ENCODE results near the gene SPESP1. TPM values are rescaled to one million over a fixed set of nuclear protein-coding genes. Genes with fewer than 3 reads are reported as not detected.
"Not testable (repeated sequence)": the region's sequence is repeated elsewhere in the genome, so short reads cannot be mapped to it uniquely, and the experiment has no call there.

SPESP1 gene
- total RNA-seq, 4 donors from 2014 or later: 2.7 to 10.1 (median 5.1) TPM

- Histone ChIP-seq H3K36me3 (no peaks in the 10 kb centered on the region), H3K27me3 (no peaks in the 10 kb centered on the region), H3K27ac (no peak overlapping the region), H3K4me3 (replicated peaks in 1 of 3) (no peak overlapping the region), H3K4me1 (no peaks in the 10 kb centered on the region), H3K9me3 (no peaks in the 10 kb centered on the region)
- no peak for DNase-seq
- TF ChIP-seq, protein P1, sequence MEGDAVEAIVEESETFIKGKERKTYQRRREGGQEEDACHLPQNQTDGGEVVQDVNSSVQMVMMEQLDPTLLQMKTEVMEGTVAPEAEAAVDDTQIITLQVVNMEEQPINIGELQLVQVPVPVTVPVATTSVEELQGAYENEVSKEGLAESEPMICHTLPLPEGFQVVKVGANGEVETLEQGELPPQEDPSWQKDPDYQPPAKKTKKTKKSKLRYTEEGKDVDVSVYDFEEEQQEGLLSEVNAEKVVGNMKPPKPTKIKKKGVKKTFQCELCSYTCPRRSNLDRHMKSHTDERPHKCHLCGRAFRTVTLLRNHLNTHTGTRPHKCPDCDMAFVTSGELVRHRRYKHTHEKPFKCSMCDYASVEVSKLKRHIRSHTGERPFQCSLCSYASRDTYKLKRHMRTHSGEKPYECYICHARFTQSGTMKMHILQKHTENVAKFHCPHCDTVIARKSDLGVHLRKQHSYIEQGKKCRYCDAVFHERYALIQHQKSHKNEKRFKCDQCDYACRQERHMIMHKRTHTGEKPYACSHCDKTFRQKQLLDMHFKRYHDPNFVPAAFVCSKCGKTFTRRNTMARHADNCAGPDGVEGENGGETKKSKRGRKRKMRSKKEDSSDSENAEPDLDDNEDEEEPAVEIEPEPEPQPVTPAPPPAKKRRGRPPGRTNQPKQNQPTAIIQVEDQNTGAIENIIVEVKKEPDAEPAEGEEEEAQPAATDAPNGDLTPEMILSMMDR (IDR thresholded peaks at IDR 0.05): no peak
- no peak for TF ChIP-seq POLR2A (IDR thresholded peaks at IDR 0.05)
- intact Hi-C loops (cut with DNase I): no loop called here
Observed at GRCh38 chr15:68969298-68969697, 39.0 kb downstream of the SPESP1 start.

DNA sequence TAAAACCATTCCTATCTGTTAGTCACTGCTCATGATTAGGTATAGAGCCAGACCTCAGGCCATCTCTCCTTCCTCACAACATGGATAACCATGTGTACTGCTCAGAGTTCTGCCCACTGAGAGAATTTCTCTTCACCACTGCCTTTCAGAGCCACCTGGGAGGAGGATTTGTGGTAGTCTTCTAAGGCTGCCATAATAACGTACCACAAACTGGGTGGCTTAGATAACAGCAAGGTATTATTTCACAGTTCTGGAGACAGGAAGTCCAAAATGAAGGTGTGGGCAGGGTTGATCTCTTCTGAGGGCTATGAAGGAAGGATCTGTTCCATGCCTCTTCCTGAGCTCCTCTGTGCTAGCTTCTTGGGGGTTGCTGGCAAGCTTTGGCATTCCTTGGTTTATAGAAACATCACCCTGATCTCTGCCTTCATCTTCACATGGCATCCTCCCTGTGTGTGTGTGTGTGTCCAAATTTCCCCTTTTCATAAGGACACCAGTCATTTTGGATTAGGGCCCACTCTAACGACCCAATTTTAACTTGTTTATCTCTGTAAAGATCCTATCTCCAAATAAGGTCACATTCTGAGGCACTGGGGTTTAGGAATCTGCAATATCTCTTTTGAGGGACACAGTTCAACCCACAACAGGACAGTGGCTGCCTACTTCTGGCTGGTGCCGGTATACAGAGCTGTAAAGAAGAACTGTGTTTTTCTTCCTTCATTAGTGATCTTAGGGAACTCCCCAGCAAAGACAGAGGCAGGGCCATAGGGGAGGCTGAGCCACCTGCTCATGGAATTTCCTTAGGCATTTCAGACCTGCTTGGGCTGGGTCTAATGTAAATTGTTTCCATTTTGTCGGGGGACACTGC, 42.1 kb downstream of the SPESP1 start:
- TF ChIP-seq, protein P1 (IDR thresholded peaks at IDR 0.05): no peak
- no peak for TF ChIP-seq POLR2A (IDR thresholded peaks at IDR 0.05)
- no peaks in the 10 kb centered on the region for H3K4me1 ChIP-seq
- no peak for DNase-seq
- no peaks in the 10 kb centered on the region for H3K27me3 ChIP-seq
- H3K27ac ChIP-seq: no peak overlapping the region
- no peaks in the 10 kb centered on the region for H3K9me3 ChIP-seq
- 61 to 75% methylated on average over 4 of the region's 4 CpGs for WGBS, 2 donors
- H3K4me3 ChIP-seq (replicated peaks in 1 of 3): no peak overlapping the region
- intact Hi-C loops (cut with DNase I): no loop called here
- H3K36me3 ChIP-seq: no peaks in the 10 kb centered on the region

- intact Hi-C loops (cut with DNase I): not testable (repeated sequence)
Observed at GRCh38 chr15:68975651-68976160, 45.4 kb downstream of the SPESP1 start.

DNA sequence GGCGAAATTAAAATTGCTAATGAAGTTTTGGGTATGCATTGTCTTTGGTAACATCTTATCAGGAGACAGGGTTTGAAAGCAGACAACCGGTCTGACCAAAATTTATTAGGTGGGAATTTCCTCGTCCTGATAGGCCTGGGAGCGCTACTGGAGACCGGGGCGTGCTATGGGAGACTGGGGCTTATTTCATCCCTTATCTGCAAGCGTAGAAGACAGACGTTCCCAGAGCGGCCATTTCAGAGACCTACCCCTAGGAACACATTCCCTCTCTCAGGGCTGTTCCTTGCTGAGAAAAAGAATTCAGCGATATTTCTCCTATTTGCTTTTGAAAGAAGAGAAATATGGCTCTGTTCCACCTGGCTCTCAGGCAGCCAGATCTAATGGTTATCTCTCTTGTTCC, 47.1 kb downstream of the SPESP1 start:
- WGBS, 2 donors: 91 to 93% methylated on average over 10 of the region's 10 CpGs
- H3K27me3 ChIP-seq; H3K4me3 ChIP-seq (replicated peaks in 1 of 3); H3K9me3 ChIP-seq; DNase-seq; H3K4me1 ChIP-seq; H3K36me3 ChIP-seq; intact Hi-C loops (cut with DNase I); H3K27ac ChIP-seq: not testable (repeated sequence)

More at GRCh38 chr15:68975651-68976160, 45.4 kb downstream of the SPESP1 start:
- not testable (repeated sequence) for H3K27me3 ChIP-seq; H3K9me3 ChIP-seq; H3K4me1 ChIP-seq; H3K36me3 ChIP-seq; H3K4me3 ChIP-seq (replicated peaks in 1 of 3); H3K27ac ChIP-seq; DNase-seq
- WGBS, 2 donors: 98% methylated on average over 16 of the region's 26 CpGs; no CpG with 5 or more reads in 1 of the 2 donors

- Histone ChIP-seq H3K27me3 (no peaks in the 10 kb centered on the region), H3K9me3 (no peaks in the 10 kb centered on the region), H3K27ac (no peak overlapping the region), H3K4me1 (peaks cover 3 to 5% of the 10 kb centered on the region in 2 donors), H3K36me3 (no peaks in the 10 kb centered on the region), H3K4me3 (replicated peaks in 1 of 3) (no peak overlapping the region)
- intact Hi-C loops (cut with DNase I): no loop called here
- no peak for TF ChIP-seq POLR2A (IDR thresholded peaks at IDR 0.05)
- TF ChIP-seq, protein P1 (IDR thresholded peaks at IDR 0.05): no peak
- WGBS, 2 donors: 82 to 84% methylated on average over 3 of the region's 3 CpGs
- DNase-seq: no peak
Observed at GRCh38 chr15:68979006-68979405, 48.7 kb downstream of the SPESP1 start.

GRCh38 chr15:68979816-68980215, 49.5 kb downstream of the SPESP1 start:
- no peak for DNase-seq
- no peak overlapping the region for H3K4me3 ChIP-seq (replicated peaks in 1 of 3)
- no peaks in the 10 kb centered on the region for H3K9me3 ChIP-seq
- 92 to 97% methylated on average over 1 of the region's 1 CpG for WGBS, 2 donors
- TF ChIP-seq POLR2A (IDR thresholded peaks at IDR 0.05): no peak
- TF ChIP-seq, protein P1 (IDR thresholded peaks at IDR 0.05): no peak
- no peaks in the 10 kb centered on the region for H3K36me3 ChIP-seq
- peaks cover 9 to 10% of the 10 kb centered on the region in 2 donors for H3K4me1 ChIP-seq
- intact Hi-C loops (cut with DNase I): no loop called here
- H3K27me3 ChIP-seq: no peaks in the 10 kb centered on the region
- H3K27ac ChIP-seq: no peak overlapping the region

All from thyroid gland (tissue), 4 donors.